Measurements from ENCODE around the gene CHP2. TPM values are rescaled to one million over a fixed set of nuclear protein-coding genes. Genes with fewer than 3 reads are reported as not detected.
"Not testable (repeated sequence)": the region's sequence is repeated elsewhere in the genome, so short reads cannot be mapped to it uniquely, and the experiment has no call there.

Gene CHP2
- total and polyA plus RNA-seq, 2 of the 13 experiments (the other 11 are each of a cell fraction or from before 2014, with no cell fraction given) = not detected

DNA sequence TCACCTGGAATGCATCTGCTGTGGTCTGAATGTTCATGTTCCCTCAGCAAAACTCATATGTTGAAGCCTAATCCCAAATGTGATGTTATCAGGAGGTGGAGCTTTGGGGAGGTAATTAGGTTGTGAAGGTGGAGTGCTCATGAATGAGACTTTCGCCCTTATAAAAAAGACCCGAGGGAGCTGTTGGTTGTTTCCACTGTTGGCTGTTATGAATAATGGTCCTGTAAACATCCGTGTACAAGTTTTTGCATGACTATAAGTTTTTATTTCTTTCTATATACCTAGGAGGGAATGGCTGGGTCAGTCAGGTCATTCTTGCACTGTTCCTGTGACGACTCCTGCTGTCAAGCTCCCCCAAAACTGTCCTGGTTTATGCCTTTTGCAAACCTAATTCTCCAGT, 9.6 kb upstream of the CHP2 start (continued):
- TF ChIP-seq, protein P1, sequence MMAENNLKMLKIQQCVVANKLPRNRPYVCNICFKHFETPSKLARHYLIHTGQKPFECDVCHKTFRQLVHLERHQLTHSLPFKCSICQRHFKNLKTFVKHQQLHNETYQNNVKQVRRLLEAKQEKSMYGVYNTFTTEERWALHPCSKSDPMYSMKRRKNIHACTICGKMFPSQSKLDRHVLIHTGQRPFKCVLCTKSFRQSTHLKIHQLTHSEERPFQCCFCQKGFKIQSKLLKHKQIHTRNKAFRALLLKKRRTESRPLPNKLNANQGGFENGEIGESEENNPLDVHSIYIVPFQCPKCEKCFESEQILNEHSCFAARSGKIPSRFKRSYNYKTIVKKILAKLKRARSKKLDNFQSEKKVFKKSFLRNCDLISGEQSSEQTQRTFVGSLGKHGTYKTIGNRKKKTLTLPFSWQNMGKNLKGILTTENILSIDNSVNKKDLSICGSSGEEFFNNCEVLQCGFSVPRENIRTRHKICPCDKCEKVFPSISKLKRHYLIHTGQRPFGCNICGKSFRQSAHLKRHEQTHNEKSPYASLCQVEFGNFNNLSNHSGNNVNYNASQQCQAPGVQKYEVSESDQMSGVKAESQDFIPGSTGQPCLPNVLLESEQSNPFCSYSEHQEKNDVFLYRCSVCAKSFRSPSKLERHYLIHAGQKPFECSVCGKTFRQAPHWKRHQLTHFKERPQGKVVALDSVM (CRISPR knock-in tag; IDR thresholded peaks at IDR 0.05) = no peak

DNA sequence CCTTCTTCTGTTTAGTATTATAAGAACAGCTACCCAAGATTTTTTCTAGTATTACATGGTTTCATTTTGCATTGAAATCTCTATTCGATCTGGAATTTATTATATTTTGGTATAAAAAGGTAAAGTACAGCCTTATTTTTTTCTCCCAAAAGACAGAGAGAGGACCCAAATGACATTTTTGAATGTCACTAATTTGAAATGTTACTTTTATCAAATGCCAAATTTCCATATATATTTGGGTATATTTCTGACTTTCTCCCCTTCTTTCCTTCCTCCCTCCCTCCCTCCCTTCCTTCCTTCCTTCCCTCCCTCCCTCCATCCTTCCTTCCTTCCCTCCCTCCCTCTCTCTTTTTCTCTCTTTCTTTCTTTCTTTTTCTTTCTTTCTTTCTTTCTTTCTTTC, 6.2 kb upstream of the CHP2 start:
- Histone ChIP-seq H3K79me2 (ENCODE audit: insufficient read depth, low read length) (no peaks in the 10 kb centered on the region), H3K4me1 (ENCODE audit: insufficient read depth, low read length) (no peaks in the 10 kb centered on the region), H3K27ac (ENCODE audit: extremely low read length, insufficient read depth, low read length) (no peak overlapping the region), H3K27me3 (ENCODE audit: control insufficient read depth in 1 of 2, insufficient read depth in 2 of 2, low read length in 2 of 2) (0 out of 5 replicates have a peak, but pooled peaks cover 0 to 4% of the 10 kb centered on the region in 2 experiments), H2AFZ (ENCODE audit: low read length) (no peak overlapping the region), H3K9ac (ENCODE audit: insufficient read depth, low read depth, low read length) (no peak overlapping the region), H3K4me3 (replicated peaks in 1 of 3; ENCODE audit: insufficient read depth in 1 of 3, low read depth in 2 of 3, low read length in 3 of 3) (no peak overlapping the region), H3K36me3 (replicated peaks in 1 of 2; ENCODE audit: control insufficient read depth in 1 of 2, insufficient read depth in 2 of 2, low read length in 2 of 2) (no peaks in the 10 kb centered on the region), H3K9me3 (ENCODE audit: low read length) (no peaks in the 10 kb centered on the region), H3K4me2 (ENCODE audit: low read depth, low read length) (no peak overlapping the region), H4K20me1 (ENCODE audit: insufficient read depth, low read length) (no peaks in the 10 kb centered on the region)
- DNase-seq (ENCODE audit: low spot score) = no peak
- TF ChIP-seq HNRNPK (IDR thresholded peaks at IDR 0.05; ENCODE audit: low read depth, low read length, poor library complexity, severe bottlenecking) (peak; percentile 91), LRRFIP1 (CRISPR knock-in tag; conservative IDR thresholded peaks at IDR 0.05) (no peak), REPIN1 (CRISPR knock-in tag; IDR thresholded peaks at IDR 0.05; ENCODE audit: borderline replicate concordance, low read depth) (no peak), PHF8 (CRISPR knock-in tag; IDR thresholded peaks at IDR 0.05) (no peak), PCBP1 (IDR thresholded peaks at IDR 0.05; ENCODE audit: borderline replicate concordance, low read depth, low read length) (0 out of 2 replicates have a peak, but pooled peaks have one; percentile 70), PRPF4 (IDR thresholded peaks at IDR 0.05; ENCODE audit: low read depth, low read length, poor library complexity, severe bottlenecking) (no peak)
- no TSS peak for BruUV-seq (replicated peaks)
- ChIA-PET POLR2A (no interaction called here), CTCF (ENCODE audit: low intra/inter-chr PET ratio, low total read pairs) (no interaction called here)
- FAIRE-seq = no peak
- ATAC-seq = no peak
- in situ Hi-C loops (cut with HindIII; ENCODE audit: extremely low pct_ligation_motif_present, low pct_unique_long_range_greater_than_20kb) = no loop called here
- intact Hi-C loops (cut with micrococcal nuclease; ENCODE audit: unreplicated experiment) = no loop called here
- 23% methylated on average over 1 of the region's 1 CpG for WGBS (ENCODE audit: low lambda C conversion rate)

- BruUV-seq (replicated peaks); H3K4me3 ChIP-seq (replicated peaks in 1 of 3; ENCODE audit: insufficient read depth in 1 of 3, low read depth in 2 of 3, low read length in 3 of 3); H3K27ac ChIP-seq (ENCODE audit: extremely low read length, insufficient read depth, low read length); intact Hi-C loops (cut with micrococcal nuclease; ENCODE audit: unreplicated experiment); H3K4me2 ChIP-seq (ENCODE audit: low read depth, low read length); H3K36me3 ChIP-seq (replicated peaks in 1 of 2; ENCODE audit: control insufficient read depth in 1 of 2, insufficient read depth in 2 of 2, low read length in 2 of 2); H3K4me1 ChIP-seq (ENCODE audit: insufficient read depth, low read length); H3K79me2 ChIP-seq (ENCODE audit: insufficient read depth, low read length); in situ Hi-C loops (cut with HindIII; ENCODE audit: extremely low pct_ligation_motif_present, low pct_unique_long_range_greater_than_20kb); ATAC-seq; H2AFZ ChIP-seq (ENCODE audit: low read length); CTCF ChIA-PET (ENCODE audit: low intra/inter-chr PET ratio, low total read pairs); POLR2A ChIA-PET; H3K9ac ChIP-seq (ENCODE audit: insufficient read depth, low read depth, low read length); H3K9me3 ChIP-seq (ENCODE audit: low read length); H4K20me1 ChIP-seq (ENCODE audit: insufficient read depth, low read length); DNase-seq (ENCODE audit: low spot score): not testable (repeated sequence)
- 68% methylated on average over 1 of the region's 1 CpG for WGBS (ENCODE audit: low lambda C conversion rate)
- H3K27me3 ChIP-seq (ENCODE audit: control insufficient read depth in 1 of 2, insufficient read depth in 2 of 2, low read length in 2 of 2) = peaks cover 5 to 23% of the 10 kb centered on the region in 2 experiments; a peak in 4 of 5 replicates
- FAIRE-seq = peak; percentile 15
Observed at GRCh38 chr16:23751053-23751452, 3.8 kb upstream of the CHP2 start.

Data from HepG2 (cell line).